Muscle of leg (tissue), 11 donors: ENCODE results near the gene CWC27. TPM values are rescaled to one million over a fixed set of nuclear protein-coding genes. Genes with fewer than 3 reads are reported as not detected.

Experiments
- DNase-seq: peaks from one replicate; pipeline ENCODE4 v3.0.0; 2013
- H3K27ac ChIP-seq: one replicate; pipeline ENCODE4 v1.5.1; 2013; ENCODE audit warnings: mild to moderate bottlenecking, low read length, control low read depth
- H3K27me3 ChIP-seq: one replicate; pipeline ENCODE4 v1.6.1; 2013; ENCODE audit warnings: low read length; ENCODE audit not compliant: control insufficient read depth, insufficient read depth
- H3K36me3 ChIP-seq: one replicate; pipeline ENCODE4 v1.6.1; 2013; ENCODE audit warnings: low read length; ENCODE audit not compliant: control insufficient read depth, insufficient read depth
- H3K4me1 ChIP-seq: one replicate; pipeline ENCODE4 v1.6.1; 2013; ENCODE audit warnings: low read length; ENCODE audit not compliant: control insufficient read depth, insufficient read depth
- H3K4me3 ChIP-seq: one replicate; pipeline ENCODE4 v1.5.1; 2013; ENCODE audit warnings: low read length, control low read depth
- H3K9me3 ChIP-seq: replicated peaks from 2 replicates; pipeline ENCODE4 v1.6.1; 2013; ENCODE audit warnings: low read depth, low read length; ENCODE audit not compliant: control insufficient read depth
- WGBS: methylation state at CpG from one replicate; pipeline ENCODE4 v1.1.5; 2013; ENCODE audit warnings: missing lambda C conversion rate; ENCODE audit not compliant: insufficient coverage; 5-methylcytosine and 5-hydroxymethylcytosine counted together
- polyA plus RNA-seq, 8 donors: library from polyadenylated mRNA; unstranded; fragments of 120-200 nt; gene quantifications; one replicate each; pipeline versions ENCODE4 v1.2.1 to v1.2.3, GENCODE V29; 2013; ENCODE audit warnings: inconsistent platforms in 1 of 8, low replicate concordance in 1 of 8; ENCODE audit not compliant: insufficient read length in 8 of 8, insufficient read depth in 1 of 8
- total RNA-seq: library from RNA; stranded (reverse); fragments of 120-200 nt; gene quantifications from one replicate; pipeline ENCODE4 v1.2.4, GENCODE V29; 2013

The CWC27 gene
- total and polyA plus RNA-seq, 9 donors: 14.7 to 29.3 (median 23.4) TPM

- peaks cover 12% of the 10 kb centered on the region for H3K4me1 ChIP-seq
- H3K27ac ChIP-seq: peak overlapping the region; percentile 47
- no peaks in the 10 kb centered on the region for H3K36me3 ChIP-seq
- DNase-seq: peak; percentile 65
- 50% methylated on average over 2 of the region's 9 CpGs for WGBS
- H3K4me3 ChIP-seq: no peak overlapping the region
- no peaks in the 10 kb centered on the region for H3K27me3 ChIP-seq
- no peaks in the 10 kb centered on the region for H3K9me3 ChIP-seq
These were observed 269.4 kb downstream of the CWC27 start for GRCh38 chr5:65037831-65038815.

- Histone ChIP-seq H3K36me3 (no peaks in the 10 kb centered on the region), H3K9me3 (no peaks in the 10 kb centered on the region), H3K4me1 (peaks cover 3% of the 10 kb centered on the region), H3K27me3 (no peaks in the 10 kb centered on the region), H3K4me3 (no peak overlapping the region), H3K27ac (no peak overlapping the region)
- no CpG with 5 or more reads among the region's 2 CpGs for WGBS
- no peak for DNase-seq
These were observed 272.8 kb downstream of the CWC27 start for GRCh38 chr5:65041296-65042158.

- Histone ChIP-seq H3K27ac (no peak overlapping the region), H3K4me1 (no peaks in the 10 kb centered on the region), H3K4me3 (no peak overlapping the region), H3K36me3 (no peaks in the 10 kb centered on the region), H3K27me3 (no peaks in the 10 kb centered on the region), H3K9me3 (no peaks in the 10 kb centered on the region)
- no peak for DNase-seq
- 80% methylated on average over 2 of the region's 5 CpGs for WGBS
These were observed 275.2 kb downstream of the CWC27 start for GRCh38 chr5:65043843-65044359.

- Histone ChIP-seq H3K27ac (no peak overlapping the region), H3K4me1 (peaks cover 5% of the 10 kb centered on the region), H3K27me3 (no peaks in the 10 kb centered on the region), H3K9me3 (no peaks in the 10 kb centered on the region), H3K36me3 (no peaks in the 10 kb centered on the region), H3K4me3 (no peak overlapping the region)
- no peak for DNase-seq
- WGBS: no CpG with 5 or more reads among the region's 3 CpGs
These were observed 278.5 kb downstream of the CWC27 start for GRCh38 chr5:65047225-65047624.

- Histone ChIP-seq H3K4me1 (peaks cover 5% of the 10 kb centered on the region), H3K9me3 (no peaks in the 10 kb centered on the region), H3K27ac (no peak overlapping the region), H3K27me3 (no peaks in the 10 kb centered on the region), H3K4me3 (no peak overlapping the region), H3K36me3 (no peaks in the 10 kb centered on the region)
- no peak for DNase-seq
- whole genome bisulfite sequencing: 63% methylated on average over 1 of the region's 2 CpGs
These were observed 279.4 kb downstream of the CWC27 start for GRCh38 chr5:65047948-65048690.

GRCh38 chr5:65050140-65050539 lies 281.4 kb downstream of the CWC27 start:
- no peak for DNase-seq
- H3K36me3 ChIP-seq: no peaks in the 10 kb centered on the region
- no peaks in the 10 kb centered on the region for H3K27me3 ChIP-seq
- no peak overlapping the region for H3K4me3 ChIP-seq
- peaks cover 5% of the 10 kb centered on the region for H3K4me1 ChIP-seq
- no peaks in the 10 kb centered on the region for H3K9me3 ChIP-seq
- no peak overlapping the region for H3K27ac ChIP-seq

- peaks cover 5% of the 10 kb centered on the region for H3K4me1 ChIP-seq
- DNase-seq: no peak
- no peaks in the 10 kb centered on the region for H3K27me3 ChIP-seq
- no peaks in the 10 kb centered on the region for H3K9me3 ChIP-seq
- no peak overlapping the region for H3K27ac ChIP-seq
- WGBS: 66% methylated on average over 2 of the region's 5 CpGs
- no peaks in the 10 kb centered on the region for H3K36me3 ChIP-seq
- H3K4me3 ChIP-seq: no peak overlapping the region
These were observed 282.2 kb downstream of the CWC27 start for GRCh38 chr5:65050826-65051498.

GRCh38 chr5:65055938-65056337 lies 287.2 kb downstream of the CWC27 start:
- no CpG with 5 or more reads among the region's 1 CpG for WGBS
- Histone ChIP-seq H3K9me3 (no peaks in the 10 kb centered on the region), H3K4me1 (peaks cover 3% of the 10 kb centered on the region), H3K4me3 (no peak overlapping the region), H3K27ac (no peak overlapping the region), H3K36me3 (no peaks in the 10 kb centered on the region), H3K27me3 (no peaks in the 10 kb centered on the region)
- DNase-seq: no peak
